ENCODE results near the gene CD47.

The CD47 gene

DNA sequence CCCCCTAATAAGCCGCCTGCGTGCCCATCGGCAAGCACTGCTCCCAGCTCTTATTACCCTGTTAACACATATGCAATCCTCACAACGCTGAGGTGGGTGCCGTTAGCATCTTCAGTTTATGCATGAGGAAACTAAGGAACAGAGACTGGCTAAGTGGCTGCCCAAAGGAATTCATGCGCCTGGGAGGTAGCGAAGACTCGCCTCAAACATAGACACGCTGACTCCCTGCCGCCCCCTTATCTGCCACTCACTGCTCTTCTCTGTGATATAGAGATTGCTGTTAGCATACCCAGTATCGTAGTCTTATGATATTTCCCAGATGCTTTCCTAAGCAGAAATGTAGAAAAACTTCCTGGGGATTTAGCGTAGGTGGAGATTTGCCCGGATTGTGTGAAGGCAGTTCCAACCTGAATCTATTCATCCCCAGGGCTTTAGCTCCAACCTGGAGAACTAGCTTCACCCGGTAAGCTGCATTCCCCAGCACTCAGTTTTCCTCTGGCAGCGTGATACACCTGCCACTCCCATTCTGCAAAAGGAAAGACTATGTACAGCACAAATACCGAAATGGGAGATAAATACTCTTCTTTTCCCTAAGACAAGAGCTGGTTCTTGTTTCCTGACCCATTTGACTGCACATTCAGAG lies 23.7 kb upstream of the CD47 start:
- no peak for DNase-seq

DNA sequence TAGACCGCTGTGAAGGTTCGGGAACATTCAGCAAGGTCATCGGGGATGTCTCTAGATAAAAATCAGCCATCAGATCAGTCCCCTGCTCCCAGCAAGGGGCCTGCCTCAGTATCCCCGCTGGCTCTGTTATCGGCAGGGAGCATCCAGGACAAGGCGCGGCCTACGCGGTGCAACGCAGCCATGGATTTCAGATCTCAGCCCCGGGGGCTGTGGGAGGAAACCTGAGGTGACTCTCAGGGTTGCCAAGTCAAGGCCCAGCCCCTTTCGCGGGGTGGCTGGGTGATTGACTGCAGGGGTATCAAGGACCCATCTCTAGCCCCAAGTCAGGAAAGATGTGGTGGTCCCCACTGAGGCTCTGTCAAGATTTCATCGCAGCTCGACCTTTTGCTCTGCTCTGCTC lies 23.1 kb upstream of the CD47 start:
- no peak for DNase-seq

DNA sequence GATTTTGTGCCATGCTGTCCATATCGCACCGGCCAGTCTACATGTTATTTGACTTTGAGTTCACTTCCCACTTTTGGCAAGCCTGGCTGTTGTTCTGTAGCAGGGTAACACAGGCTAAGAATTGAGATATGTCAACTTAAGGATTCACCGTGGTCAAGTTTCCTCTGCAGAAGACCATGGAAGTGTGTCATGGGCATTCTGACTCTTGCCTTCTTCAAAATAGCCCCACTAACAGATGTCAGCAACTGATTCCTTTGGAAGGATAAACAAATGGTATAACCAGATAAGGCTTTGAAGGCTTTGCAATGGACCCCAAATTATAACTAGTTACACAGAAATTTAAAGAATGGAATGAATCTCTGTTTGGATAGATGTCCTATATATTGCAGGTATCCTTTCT lies 20.1 kb upstream of the CD47 start:
- DNase-seq = no peak

DNA sequence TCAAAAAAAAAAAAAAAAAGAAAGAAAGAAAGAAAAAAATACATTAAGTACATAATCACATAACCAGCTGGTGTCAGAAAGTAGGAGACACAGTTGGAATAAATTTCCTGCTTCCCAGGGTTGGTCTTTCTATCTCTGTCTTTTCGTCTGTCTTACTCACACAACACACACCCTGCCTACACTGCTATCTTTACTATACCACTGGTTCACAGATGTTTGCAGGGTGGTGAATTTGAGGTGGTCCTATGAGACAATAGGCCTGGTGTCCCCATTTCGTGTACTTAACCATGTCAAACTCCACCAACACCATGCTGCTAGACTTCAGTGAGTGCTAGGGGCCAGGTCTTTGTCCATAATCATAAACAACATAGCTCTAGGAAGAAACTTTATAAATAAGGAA lies 17.6 kb upstream of the CD47 start:
- no peak for DNase-seq

DNA sequence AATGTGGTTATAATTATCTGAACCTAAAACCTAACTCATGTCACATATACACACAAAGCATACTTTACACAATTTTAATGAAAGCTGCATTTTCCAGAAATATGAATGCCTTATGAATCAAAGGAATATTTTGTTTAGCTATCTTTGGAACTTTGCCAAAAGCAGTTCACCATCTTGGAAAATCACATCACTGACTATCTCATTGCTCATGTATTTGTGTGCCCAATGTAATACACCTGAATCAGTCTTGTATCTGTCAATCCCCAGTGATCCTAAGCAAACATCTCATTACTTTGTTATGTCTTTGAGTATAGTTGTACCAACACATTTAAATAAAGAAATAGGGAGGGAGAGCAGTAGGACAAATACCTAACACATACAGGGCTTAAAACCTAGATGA lies 15.6 kb upstream of the CD47 start:
- DNase-seq = no peak

DNA sequence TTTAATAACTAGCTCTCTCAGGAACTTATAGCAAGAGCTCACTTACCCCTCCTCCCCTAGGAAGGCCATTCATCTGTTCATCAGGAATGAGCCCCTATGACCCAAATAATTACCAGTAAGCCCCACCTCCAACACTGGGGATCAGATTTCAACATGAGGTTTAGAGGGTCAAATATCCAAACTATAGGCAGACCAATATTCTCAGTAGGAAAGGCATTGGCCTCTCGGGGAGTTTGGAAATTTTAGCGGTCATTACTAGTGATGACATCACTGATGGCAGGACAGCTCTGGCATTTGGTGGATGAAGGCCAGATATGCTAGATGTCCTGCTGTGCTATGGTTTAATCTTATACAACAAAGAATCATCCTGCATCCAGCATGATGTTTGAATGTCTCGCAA lies 15.2 kb upstream of the CD47 start:
- DNase-seq = no peak

DNA sequence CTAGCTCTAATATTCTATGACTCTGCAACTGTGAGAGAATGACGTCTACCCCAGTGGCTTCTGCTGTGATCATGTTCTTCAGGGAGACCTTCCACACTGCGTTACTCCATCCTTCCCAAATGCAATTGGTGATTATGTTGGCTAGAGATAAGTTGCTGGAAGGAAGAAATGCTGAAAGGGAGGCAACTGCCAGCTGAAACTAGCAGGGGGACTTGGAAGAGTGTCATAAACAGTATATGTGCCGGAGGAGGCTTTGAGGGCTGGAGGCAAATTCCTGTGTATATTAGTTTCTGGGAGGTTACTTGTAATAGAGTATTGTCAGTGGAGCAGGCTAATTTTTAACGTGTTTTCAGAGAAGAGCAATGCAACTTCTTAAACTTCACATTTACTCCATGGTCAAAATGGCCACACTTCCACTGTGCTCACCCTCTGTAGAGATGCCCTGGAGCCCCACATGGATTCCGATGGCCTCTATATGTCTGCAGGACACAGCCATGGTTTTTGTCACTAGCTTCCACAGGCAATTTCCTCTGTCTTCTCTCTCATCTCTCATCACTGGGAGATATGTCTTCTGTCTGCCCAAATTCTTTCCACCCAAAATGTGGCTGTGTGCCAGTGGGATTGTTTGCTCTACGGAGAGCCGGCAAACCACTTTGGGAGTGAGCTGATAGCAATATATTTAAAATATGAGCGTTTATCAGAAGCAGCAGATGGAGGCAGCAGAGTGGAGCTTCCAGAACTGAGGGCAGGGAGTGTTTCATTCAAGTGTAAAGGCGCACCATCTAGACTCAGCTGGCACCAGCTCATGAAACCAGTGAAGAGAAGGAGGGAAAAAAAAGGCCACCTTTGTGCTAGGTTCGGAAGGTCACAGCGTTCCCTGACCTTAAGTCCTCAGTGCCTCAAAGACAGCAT lies 13.3 kb upstream of the CD47 start:
- no peak for DNase-seq

DNA sequence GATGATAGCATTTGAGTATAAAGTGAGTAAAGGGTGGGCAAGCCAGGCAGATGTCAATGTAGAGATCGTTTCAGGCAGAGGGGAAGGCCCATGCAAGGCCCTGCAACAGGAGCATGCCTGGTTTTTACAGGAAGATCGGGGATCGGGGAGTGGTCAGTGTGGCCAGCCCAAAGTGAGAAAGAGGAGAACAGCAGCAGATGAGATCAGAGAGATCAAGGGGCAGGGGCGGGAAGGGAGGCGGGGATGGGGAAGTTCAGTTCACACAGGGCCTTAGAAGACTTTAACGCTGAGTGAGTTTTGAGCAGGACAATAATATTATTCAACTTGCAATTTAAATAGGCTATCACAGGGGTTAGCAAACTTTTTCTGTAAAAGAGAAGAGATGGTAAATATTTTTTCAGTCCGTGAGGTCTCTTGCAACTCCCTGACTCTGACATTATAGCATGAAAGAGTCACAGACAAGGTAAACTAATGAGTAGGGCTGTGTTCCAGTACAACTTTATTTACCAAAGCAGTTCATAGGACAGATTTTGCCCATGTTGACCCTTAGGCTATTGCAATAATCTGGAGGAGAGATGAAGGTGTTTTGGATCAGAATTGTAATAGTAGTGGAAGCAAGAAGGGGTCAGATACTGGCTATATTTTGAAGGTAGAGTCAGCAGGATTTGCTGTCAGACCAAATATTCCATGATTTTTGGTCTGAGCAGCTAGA lies 12.4 kb upstream of the CD47 start:
- DNase-seq = no peak

DNA sequence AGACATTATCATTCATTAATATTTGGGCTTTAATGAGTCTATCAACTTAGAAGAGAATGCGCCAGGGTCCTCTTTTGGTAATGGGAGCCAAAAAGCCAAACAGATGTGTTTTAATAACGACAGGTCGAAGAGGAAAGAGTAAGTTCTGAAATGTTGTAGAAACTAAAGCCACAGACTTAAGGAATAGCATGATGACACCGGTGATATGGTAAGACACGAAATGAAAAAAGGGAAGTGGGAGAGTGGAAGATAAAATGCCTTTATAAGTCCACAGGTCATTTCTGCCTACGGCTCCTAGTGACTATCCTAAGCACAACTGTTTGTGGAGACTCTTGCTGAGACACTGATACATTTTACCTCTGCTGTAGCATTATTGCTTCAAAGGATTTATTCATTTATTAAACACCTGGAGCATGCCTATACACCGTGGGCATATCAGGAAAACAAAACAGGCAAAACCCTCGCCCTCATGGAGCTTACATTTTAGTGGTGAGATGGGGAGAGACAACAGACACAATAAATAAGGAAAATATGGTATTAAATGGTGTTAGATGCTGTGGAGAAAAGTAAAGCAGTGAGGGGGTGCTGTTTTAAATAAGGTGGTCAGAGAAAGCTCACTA lies 11.7 kb upstream of the CD47 start:
- DNase-seq = no peak

DNA sequence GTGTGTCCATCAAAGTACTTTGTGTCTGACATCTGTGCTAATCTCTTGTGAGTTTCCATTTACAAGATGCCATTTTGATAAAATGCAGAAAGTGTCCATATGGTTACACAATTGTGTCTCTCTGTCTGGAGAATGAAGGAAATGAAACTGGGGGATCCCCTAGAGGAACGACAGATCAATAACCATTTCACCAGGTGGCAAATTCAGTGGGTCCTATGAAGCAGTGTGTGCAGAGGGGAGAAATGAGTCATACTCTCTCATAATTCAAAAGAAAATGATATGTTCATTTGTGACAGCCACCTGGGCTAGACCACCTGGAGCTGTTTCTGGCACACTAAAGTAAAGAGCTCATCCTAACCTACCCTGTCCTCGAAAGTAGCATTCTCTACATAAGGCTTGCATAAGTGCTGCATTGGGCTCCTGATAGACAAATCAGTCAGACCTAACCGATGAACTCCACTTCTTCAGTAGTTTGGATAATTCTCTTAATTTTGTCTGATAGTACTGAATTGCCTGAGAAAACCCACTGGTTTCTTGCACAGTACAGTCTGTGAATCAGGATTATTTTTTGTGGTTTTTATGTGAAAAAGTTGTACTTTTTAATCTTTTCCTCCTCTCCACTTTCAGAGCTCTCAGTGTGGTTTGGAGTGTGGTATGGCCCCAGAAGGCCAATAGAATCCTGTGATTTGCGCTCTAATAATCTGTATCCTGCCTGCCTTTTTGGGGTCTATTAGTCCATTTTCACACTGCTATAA lies 10.3 kb upstream of the CD47 start:
- DNase-seq = peak; percentile 52

DNA sequence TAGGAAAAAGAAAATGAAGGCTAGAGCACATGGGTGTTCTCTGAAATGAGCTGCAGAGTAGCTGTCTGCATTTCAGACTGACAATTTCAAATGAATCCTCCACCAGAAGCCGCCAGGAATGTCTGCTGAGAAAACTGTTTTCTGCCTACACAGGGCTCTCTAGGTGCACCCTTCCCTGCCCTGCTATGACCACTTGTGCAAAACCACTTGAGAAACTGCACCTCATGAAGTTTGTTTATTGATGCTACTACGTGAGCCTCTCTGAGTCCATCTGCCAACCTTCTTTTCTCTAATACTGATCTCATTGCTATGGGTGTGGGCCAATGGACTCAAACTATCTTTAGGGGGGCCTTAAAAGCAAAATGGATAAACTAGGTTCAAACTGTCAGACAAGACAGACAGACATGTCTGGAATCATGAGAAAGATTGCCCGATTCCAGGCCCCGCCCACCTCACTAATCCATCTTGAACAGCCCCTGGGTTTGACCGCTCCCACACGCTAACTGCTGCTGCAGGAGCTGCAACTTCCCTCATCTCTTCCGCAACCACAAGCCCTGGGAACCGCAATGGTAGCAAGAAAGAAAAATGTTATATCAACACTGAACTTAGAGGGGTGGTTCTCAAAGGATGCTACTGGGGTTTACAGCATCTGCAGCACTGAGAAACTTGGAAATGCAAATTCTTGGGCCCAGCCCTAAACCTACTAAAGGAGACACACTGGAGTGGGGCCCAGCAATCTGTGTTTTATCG lies 9.0 kb upstream of the CD47 start:
- peak; percentile 42 for DNase-seq

DNA sequence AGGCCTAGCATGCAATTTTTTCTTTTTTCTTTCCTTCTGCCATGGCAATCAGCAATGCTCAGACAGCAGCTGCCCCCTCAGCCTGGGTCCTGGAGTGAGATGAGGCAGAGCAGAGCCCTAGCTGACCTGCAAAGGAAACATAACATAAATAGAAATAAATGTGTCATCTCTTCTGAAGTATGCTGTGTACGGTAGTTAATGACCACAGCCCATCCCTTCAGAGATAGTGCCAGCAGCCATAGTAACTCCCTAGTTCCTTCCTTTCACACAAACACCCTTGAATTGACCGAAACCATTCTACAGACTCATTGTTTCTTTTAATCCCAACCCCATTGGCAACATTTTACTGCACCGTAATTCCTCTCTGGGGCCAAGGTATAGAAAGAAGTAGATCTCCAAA lies 8.4 kb upstream of the CD47 start:
- no peak for DNase-seq

DNA sequence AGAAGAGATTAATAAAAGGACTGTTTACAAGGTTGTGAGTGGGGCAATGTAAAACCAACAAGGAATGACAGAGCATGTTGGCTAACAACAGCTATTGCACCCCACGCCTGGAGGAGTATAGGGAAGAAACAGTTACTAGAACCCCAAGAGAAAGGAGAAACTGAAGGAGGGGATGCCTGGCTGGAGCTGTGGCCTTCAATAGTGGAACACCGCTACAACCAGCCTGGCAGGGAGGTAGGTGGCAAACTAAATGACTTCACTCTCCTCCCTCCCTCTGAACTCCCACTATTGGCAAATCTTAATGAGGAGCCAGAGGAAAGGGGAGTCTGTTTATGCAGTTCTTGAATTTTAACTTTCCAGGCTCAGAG lies 7.2 kb upstream of the CD47 start:
- no peak for DNase-seq

DNA sequence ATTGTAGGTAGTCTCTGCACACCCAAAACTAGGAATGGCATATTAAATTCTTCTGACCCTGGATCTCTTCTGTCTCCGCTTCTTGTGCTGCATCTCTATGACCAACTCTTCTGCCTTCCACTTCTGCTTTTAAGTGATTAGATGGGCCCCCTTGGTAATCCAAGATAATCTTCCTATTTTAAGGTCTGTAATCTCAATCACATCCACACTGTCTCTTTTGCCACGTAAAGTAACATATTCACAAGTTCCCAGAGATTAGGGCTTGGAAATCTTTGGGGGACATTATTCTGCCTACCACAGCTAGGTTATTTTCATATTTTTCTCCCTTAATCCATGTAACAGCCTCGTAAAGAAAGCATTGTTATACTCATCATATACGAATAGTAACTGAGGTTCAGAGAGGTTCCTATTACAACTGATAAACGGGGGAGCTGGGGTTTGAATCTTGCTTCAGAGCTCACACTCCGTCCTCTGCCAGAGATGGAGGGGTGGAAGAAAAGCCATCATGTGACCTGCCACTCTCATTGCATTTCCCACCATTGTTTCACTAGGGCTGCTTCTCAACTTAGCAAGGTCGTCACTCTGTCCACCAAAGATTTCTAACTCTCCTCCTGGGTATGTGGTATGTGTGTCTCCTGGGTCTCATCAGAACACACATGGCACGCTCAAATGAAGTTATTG lies 6.6 kb upstream of the CD47 start:
- DNase-seq = no peak

DNA sequence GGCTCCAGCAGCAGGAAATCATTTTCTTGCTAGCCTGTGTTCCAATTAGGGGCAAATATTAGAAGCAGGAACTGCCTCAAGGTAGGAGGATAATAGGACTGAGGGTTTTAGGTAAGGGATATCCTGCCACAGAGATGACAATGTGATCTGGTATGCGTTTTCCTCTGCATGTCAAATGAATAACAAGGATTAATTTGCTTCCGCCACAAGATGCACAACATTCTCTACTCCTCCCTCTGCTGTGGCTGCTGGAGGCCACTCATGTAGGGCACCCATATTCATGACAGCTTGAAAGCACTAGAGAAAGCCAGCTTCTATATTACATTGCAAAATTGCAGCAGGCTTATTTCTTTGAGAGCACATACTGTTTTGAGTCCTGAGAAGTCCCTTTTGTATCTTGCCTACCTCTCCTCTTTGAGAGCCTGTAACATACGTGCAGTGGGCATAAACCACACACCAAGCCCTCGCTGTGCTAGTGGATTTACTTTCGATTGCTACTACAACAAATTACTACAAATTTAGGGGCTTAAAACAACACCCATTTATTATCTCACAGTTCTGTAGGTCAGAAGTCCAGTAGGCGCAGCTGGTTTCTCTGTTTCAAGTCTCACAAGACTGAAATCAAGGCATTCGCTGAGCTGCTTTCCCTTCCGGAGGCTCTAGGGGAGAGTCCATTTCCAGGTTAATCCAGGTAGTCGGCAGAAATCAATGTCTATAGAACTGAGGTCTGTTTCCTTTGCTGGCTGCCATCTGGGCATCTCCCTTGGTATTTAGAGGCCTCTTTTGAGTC lies 5.9 kb upstream of the CD47 start:
- DNase-seq = no peak

DNA sequence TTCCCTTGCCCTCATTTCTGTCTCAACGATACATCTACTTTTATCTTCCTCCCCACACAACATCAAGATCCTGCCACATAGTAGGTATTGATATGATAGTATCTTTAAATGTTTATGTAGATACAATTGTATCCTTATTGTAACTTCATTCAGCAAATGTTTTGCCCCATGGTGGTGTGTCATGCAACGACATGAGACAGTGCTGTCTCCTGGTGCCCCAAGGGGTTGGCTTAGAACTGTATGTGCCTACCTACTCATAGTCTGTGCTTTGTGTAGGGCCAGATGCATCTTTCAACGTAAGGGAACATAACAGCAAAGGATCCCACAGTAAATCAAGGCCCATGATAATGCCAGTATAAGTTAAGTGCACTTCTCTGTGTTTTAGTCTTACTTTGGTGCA lies 2.8 kb upstream of the CD47 start:
- DNase-seq = peak; percentile 25

DNA sequence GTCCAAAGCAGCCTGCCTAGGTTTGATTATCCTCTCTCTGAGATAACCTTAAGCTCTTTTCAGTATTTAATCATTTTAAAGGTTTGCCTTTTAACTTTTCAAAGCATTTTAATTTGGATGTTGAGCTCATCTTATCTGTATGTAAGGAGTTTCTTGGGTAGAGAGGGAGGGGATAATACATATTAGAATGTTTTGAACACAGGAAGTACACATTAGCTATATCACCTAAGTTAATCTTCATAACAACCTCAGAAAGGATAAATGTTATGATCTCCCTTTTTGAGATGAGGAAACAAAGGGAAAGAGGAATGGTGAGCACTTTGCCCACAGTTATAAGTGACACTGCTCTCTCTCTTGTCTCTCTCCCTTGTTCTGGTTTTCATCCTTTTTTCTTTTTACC lies 2.2 kb upstream of the CD47 start:
- DNase-seq = no peak

DNA sequence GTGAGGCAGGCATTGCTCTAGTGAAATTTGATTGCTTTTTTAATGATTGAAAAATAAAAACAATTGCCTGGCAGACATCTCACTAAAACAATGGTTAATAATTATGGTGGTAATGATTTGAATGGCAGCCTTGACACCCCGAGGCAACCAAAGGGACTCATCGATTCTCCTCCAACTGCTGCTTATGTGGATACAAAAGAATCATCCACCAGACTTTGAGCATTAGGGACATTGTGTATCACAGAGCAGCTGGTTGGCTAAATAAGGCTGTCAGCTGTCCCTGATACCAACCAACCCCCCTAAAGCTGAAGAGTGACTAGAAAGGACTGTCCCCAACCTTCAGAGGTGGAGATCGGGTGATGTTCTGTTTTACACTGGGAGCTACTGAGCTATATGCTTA lies 1.7 kb upstream of the CD47 start:
- DNase-seq = peak; percentile 4

DNA sequence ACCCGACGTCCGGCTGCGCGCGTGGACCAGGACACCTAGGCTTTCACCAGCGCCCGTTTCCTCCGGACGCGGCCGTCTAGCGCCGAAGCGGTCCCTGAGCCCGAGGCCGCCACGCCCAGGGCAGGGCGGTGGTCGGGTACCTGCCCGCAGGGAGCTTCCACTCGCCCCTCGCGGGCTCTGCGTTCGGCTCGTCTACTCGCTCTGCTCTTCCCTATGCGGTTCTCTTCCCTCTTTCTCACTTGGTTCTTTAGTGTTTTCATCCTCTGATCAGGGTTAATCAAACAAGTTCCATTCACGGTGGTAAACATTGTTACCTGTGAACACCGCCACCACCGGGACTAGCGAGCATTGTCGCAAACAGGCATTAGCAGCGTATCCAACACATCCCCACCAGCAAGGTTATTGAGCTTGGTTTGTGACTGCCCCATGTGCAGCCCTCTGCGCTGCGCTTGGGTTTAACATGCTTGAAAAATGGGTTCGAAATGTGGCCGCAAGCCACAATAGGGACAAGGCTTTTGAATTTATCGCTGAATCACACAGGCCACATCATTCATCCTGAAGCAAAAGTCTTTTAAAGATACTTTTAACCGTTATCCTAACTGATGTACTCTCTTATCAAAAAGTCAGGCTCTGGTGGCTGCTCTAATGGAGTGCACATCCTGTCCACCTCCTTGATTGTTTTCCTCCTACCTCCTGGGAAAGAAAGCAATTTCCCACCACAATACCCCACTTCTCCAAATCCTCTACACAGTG lies 843 bp upstream of the CD47 start:
- DNase-seq = peak; percentile 42

All from stimulated activated CD4-positive, alpha-beta T cell treated with anti-CD3 and anti-CD28 coated beads, Interleukin-15, amount 100 ng/mL, for 24 hours (primary cell).